OCI-LY7 (cell line): ENCODE data around the gene RASSF10. TPM values are rescaled to one million over a fixed set of nuclear protein-coding genes. Genes with fewer than 3 reads are reported as not detected.

Experiments used
- BruUV-seq: library from RNA; stranded (reverse); fragments of 400-500 nt; replicated peaks from 2 replicates; lab custom pipeline; 2021; lab: Mats Ljungman, UMichigan
- CTCF ChIA-PET: fragments of 300-600 bp; sonication (Branson Sonifier 250); formaldehyde crosslinking; loops from one replicate; lab custom pipeline; 2022; ENCODE audit warnings: antibody characterized with exemption; ENCODE audit not compliant: unreplicated experiment; lab: Charles Lee
- POLR2A ChIA-PET: fragments of 300-600 bp; sonication (Branson Sonifier 250); formaldehyde crosslinking; loops from one replicate; lab custom pipeline; 2022; ENCODE audit warnings: antibody characterized with exemption; lab: Charles Lee
- DNase-seq: peaks from one replicate; pipeline ENCODE4 v3.0.0-alpha.2; 2015; ENCODE audit warnings: low spot score
- H2AFZ ChIP-seq: fragments of 200-600 bp; sonication (generic), shearing (Covaris generic); 2 replicates; pipeline ENCODE4 v1.6.1; 2014; ENCODE audit warnings: mild to moderate bottlenecking, antibody characterized with exemption, low read length, moderate library complexity
- H3K27ac ChIP-seq: fragments of 200-600 bp; sonication (generic); 2 replicates; pipeline ENCODE4 v1.5.1; 2014; ENCODE audit warnings: mixed run types, low read depth, mild to moderate bottlenecking, moderate library complexity, low read length, inconsistent platforms; ENCODE audit not compliant: poor library complexity, severe bottlenecking
- H3K36me3 ChIP-seq: fragments of 200-600 bp; sonication (generic); 2 replicates; pipeline ENCODE4 v1.6.1; 2014; ENCODE audit warnings: mild to moderate bottlenecking, antibody characterized with exemption, low read length, moderate library complexity, mixed read lengths; ENCODE audit not compliant: insufficient read depth
- H3K4me1 ChIP-seq: fragments of 200-600 bp; sonication (generic); 2 replicates; pipeline ENCODE4 v1.5.1; 2014; ENCODE audit warnings: mild to moderate bottlenecking, low read length; ENCODE audit not compliant: insufficient read depth, poor library complexity, severe bottlenecking
- H3K4me2 ChIP-seq: fragments of 200-600 bp; sonication (generic); 2 replicates; pipeline ENCODE4 v1.6.1; 2014; ENCODE audit warnings: mild to moderate bottlenecking, low read length
- H3K4me3 ChIP-seq: fragments of 200-600 bp; sonication (generic); 2 replicates; pipeline ENCODE4 v1.5.1; 2014; ENCODE audit warnings: mild to moderate bottlenecking, low read depth, low read length; ENCODE audit not compliant: poor library complexity, severe bottlenecking
- H3K79me2 ChIP-seq: fragments of 200-600 bp; sonication (generic); 2 replicates; pipeline ENCODE4 v1.6.1; 2016; ENCODE audit warnings: low read depth, mild to moderate bottlenecking, low read length, moderate library complexity, mixed read lengths; ENCODE audit not compliant: insufficient read depth
- H3K9me2 ChIP-seq: fragments of 200-600 bp; sonication (generic); 2 replicates; pipeline ENCODE4 v1.6.1; 2016; ENCODE audit warnings: mild to moderate bottlenecking, low read length, mixed read lengths; ENCODE audit not compliant: insufficient read depth
- H3K9me3 ChIP-seq: fragments of 200-600 bp; sonication (generic); 2 replicates; pipeline ENCODE4 v1.6.1; 2014; ENCODE audit warnings: mild to moderate bottlenecking, mixed run types, low read length, mixed read lengths
- H4K20me1 ChIP-seq: fragments of 200-600 bp; sonication (generic); 2 replicates; pipeline ENCODE4 v1.6.1; 2014; ENCODE audit warnings: mild to moderate bottlenecking, antibody characterized with exemption, low read length, moderate library complexity, mixed read lengths; ENCODE audit not compliant: insufficient read depth
- CTCF ChIP-seq: fragments of 200-600 bp; sonication (generic); conservative IDR thresholded peaks from 2 replicates; pipeline ENCODE4 v1.5.1; 2014; ENCODE audit warnings: mild to moderate bottlenecking, antibody characterized with exemption, low read length, moderate library complexity, mixed read lengths
- EZH2phosphoT487 ChIP-seq: fragments of 200-600 bp; sonication (generic); IDR thresholded peaks from 2 replicates; pipeline ENCODE4 v1.6.1; 2018; ENCODE audit warnings: low read depth, borderline replicate concordance, mild to moderate bottlenecking, mixed run types, antibody characterized with exemption, low read length, moderate library complexity, mixed read lengths
- intact Hi-C: fragments of 100-400 bp; cut with micrococcal nuclease; formaldehyde crosslinking; loops from one replicate; pipeline ENCODE4 v1.10.0; 2022; ENCODE audit not compliant: unreplicated experiment
- total RNA-seq, 2 experiments: library from RNA; depleted of rRNA in 1 of 2; stranded (reverse); fragments of >200 nt in 1 of 2; shearing (Covaris generic) in 1 of 2; gene quantifications; 2 replicates each; pipeline ENCODE4 v1.2.3, GENCODE V29; 2014 to 2022

Gene RASSF10
- total RNA-seq, 2 experiments from 2014 or later = not detected

GRCh38 chr11:12981676-12982522 is 27.2 kb upstream of the RASSF10 start:
- Histone ChIP-seq H3K9me2 (no peaks in the 10 kb centered on the region), H3K4me2 (no peak overlapping the region), H4K20me1 (no peaks in the 10 kb centered on the region), H3K27ac (no peak overlapping the region), H3K4me3 (no peak overlapping the region), H3K36me3 (no peaks in the 10 kb centered on the region), H3K79me2 (no peaks in the 10 kb centered on the region), H2AFZ (no peak overlapping the region), H3K4me1 (no peaks in the 10 kb centered on the region), H3K9me3 (no peaks in the 10 kb centered on the region)
- DNase-seq = no peak
- ChIA-PET POLR2A (no interaction called here), CTCF (no interaction called here)
- no TSS peak for BruUV-seq
- no peak for TF ChIP-seq CTCF
- no peak for TF ChIP-seq EZH2phosphoT487
- intact Hi-C loops = no loop called here

- BruUV-seq = no TSS peak
- Histone ChIP-seq H4K20me1 (no peaks in the 10 kb centered on the region), H3K4me2 (no peak overlapping the region), H3K36me3 (no peaks in the 10 kb centered on the region), H3K27ac (no peak overlapping the region), H3K9me3 (no peaks in the 10 kb centered on the region), H3K79me2 (no peaks in the 10 kb centered on the region), H3K9me2 (no peaks in the 10 kb centered on the region), H3K4me1 (no peaks in the 10 kb centered on the region), H2AFZ (no peak overlapping the region), H3K4me3 (no peak overlapping the region)
- POLR2A ChIA-PET = no interaction called here
- intact Hi-C loops = no loop called here
- TF ChIP-seq CTCF (no peak), EZH2phosphoT487 (no peak)
- CTCF ChIA-PET = no interaction called here
- DNase-seq = no peak
Measured at GRCh38 chr11:12983336-12983735, 25.8 kb upstream of the RASSF10 start.
